ENCODE measurements around the gene RORB. TPM values are rescaled to one million over a fixed set of nuclear protein-coding genes. Genes with fewer than 3 reads are reported as not detected.

The RORB gene
- total and polyA plus RNA-seq, 4 donors, result 0.01 to 0.05 TPM; not detected in 2

- H3K27me3 ChIP-seq (ENCODE audit: control insufficient read depth in 4 of 4, insufficient read depth in 4 of 4, low read length in 3 of 4), result peaks cover 0 to 7% (median 0%) of the 10 kb centered on the region in 4 donors
- H3K4me1 ChIP-seq (ENCODE audit: control insufficient read depth in 4 of 4, insufficient read depth in 4 of 4, low read length in 3 of 4), result no peaks in the 10 kb centered on the region
- no peaks in the 10 kb centered on the region for H3K36me3 ChIP-seq (ENCODE audit: control insufficient read depth in 4 of 4, insufficient read depth in 3 of 4, low read depth in 1 of 4, low read length in 3 of 4)
- H3K9ac ChIP-seq (ENCODE audit: low read depth in 1 of 2, low read length in 2 of 2), result no peak overlapping the region
- DNase-seq (ENCODE audit: low spot score), result no peak
- H3K4me3 ChIP-seq (ENCODE audit: low read depth in 1 of 3, low read length in 3 of 3), result no peak overlapping the region
- H3K27ac ChIP-seq (ENCODE audit: low read depth in 1 of 2, low read length in 2 of 2), result no peak overlapping the region
- H3K9me3 ChIP-seq (ENCODE audit: control insufficient read depth in 4 of 4, low read length in 3 of 4), result no peaks in the 10 kb centered on the region
- WGBS, result 81% methylated on average over 2 of the region's 2 CpGs
- TF ChIP-seq HNF4G (IDR thresholded peaks at IDR 0.05), result no peak
- TF ChIP-seq, protein P1, sequence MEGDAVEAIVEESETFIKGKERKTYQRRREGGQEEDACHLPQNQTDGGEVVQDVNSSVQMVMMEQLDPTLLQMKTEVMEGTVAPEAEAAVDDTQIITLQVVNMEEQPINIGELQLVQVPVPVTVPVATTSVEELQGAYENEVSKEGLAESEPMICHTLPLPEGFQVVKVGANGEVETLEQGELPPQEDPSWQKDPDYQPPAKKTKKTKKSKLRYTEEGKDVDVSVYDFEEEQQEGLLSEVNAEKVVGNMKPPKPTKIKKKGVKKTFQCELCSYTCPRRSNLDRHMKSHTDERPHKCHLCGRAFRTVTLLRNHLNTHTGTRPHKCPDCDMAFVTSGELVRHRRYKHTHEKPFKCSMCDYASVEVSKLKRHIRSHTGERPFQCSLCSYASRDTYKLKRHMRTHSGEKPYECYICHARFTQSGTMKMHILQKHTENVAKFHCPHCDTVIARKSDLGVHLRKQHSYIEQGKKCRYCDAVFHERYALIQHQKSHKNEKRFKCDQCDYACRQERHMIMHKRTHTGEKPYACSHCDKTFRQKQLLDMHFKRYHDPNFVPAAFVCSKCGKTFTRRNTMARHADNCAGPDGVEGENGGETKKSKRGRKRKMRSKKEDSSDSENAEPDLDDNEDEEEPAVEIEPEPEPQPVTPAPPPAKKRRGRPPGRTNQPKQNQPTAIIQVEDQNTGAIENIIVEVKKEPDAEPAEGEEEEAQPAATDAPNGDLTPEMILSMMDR (IDR thresholded peaks at IDR 0.05; ENCODE audit: low read depth, low read length, missing input control), result no peak
- TF ChIP-seq EGR1 (IDR thresholded peaks at IDR 0.05; ENCODE audit: low read depth in 2 of 2), result no peak
- TF ChIP-seq, protein P2, sequence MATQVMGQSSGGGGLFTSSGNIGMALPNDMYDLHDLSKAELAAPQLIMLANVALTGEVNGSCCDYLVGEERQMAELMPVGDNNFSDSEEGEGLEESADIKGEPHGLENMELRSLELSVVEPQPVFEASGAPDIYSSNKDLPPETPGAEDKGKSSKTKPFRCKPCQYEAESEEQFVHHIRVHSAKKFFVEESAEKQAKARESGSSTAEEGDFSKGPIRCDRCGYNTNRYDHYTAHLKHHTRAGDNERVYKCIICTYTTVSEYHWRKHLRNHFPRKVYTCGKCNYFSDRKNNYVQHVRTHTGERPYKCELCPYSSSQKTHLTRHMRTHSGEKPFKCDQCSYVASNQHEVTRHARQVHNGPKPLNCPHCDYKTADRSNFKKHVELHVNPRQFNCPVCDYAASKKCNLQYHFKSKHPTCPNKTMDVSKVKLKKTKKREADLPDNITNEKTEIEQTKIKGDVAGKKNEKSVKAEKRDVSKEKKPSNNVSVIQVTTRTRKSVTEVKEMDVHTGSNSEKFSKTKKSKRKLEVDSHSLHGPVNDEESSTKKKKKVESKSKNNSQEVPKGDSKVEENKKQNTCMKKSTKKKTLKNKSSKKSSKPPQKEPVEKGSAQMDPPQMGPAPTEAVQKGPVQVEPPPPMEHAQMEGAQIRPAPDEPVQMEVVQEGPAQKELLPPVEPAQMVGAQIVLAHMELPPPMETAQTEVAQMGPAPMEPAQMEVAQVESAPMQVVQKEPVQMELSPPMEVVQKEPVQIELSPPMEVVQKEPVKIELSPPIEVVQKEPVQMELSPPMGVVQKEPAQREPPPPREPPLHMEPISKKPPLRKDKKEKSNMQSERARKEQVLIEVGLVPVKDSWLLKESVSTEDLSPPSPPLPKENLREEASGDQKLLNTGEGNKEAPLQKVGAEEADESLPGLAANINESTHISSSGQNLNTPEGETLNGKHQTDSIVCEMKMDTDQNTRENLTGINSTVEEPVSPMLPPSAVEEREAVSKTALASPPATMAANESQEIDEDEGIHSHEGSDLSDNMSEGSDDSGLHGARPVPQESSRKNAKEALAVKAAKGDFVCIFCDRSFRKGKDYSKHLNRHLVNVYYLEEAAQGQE (IDR thresholded peaks at IDR 0.05), result no peak
- no peak for TF ChIP-seq YY1 (IDR thresholded peaks at IDR 0.05)
- no peak for TF ChIP-seq RAD21 (IDR thresholded peaks at IDR 0.05)
- no peak for TF ChIP-seq ZBTB33 (IDR thresholded peaks at IDR 0.05)
- no peak for TF ChIP-seq FOXA1 (IDR thresholded peaks at IDR 0.05)
- TF ChIP-seq RXRA (IDR thresholded peaks at IDR 0.05), result no peak
- TF ChIP-seq HNF4A (conservative IDR thresholded peaks at IDR 0.05), result no peak
- TF ChIP-seq, protein P3, sequence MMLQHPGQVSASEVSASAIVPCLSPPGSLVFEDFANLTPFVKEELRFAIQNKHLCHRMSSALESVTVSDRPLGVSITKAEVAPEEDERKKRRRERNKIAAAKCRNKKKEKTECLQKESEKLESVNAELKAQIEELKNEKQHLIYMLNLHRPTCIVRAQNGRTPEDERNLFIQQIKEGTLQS (IDR thresholded peaks at IDR 0.05), result no peak
- TF ChIP-seq NR2F2 (IDR thresholded peaks at IDR 0.05), result no peak
- no peak for TF ChIP-seq MAX (IDR thresholded peaks at IDR 0.05)
- no peak for TF ChIP-seq TAF1 (conservative IDR thresholded peaks at IDR 0.05)
- no peak for TF ChIP-seq SP1 (IDR thresholded peaks at IDR 0.05)
- no peak for TF ChIP-seq FOXA2 (IDR thresholded peaks at IDR 0.05)
- no peak for TF ChIP-seq GABPA (IDR thresholded peaks at IDR 0.05 in 1 of 2, conservative IDR thresholded peaks at IDR 0.05 in 1 of 2)
- TF ChIP-seq JUND (IDR thresholded peaks at IDR 0.05), result no peak
Measured at GRCh38 chr9:74511333-74511732, 14.2 kb downstream of the RORB start.

All from liver (tissue), 9 donors.